Transverse colon (tissue), 4 donors: Measurements from ENCODE around the gene GNAS. TPM values are rescaled to one million over a fixed set of nuclear protein-coding genes. Genes with fewer than 3 reads are reported as not detected.

Experiments used
- DNase-seq: peaks from one replicate; pipeline ENCODE4 v3.0.0-alpha.2; 2019
- H3K27ac ChIP-seq, 4 donors: fragments of 200-600 bp; sonication (generic); 2 replicates each; pipeline ENCODE4 v1.5.1; 2016 to 2018; ENCODE audit warnings: inconsistent platforms in 4 of 4
- H3K27me3 ChIP-seq: fragments of 200-600 bp; sonication (generic); 2 replicates; pipeline ENCODE4 v1.5.1; 2017; ENCODE audit warnings: inconsistent platforms
- H3K36me3 ChIP-seq, 4 donors: fragments of 200-600 bp; sonication (generic); 2 replicates each; pipeline ENCODE4 v1.5.1; 2017 to 2019; ENCODE audit warnings: inconsistent platforms in 4 of 4
- H3K4me1 ChIP-seq, 4 donors: fragments of 200-600 bp; sonication (generic); 2 replicates each; pipeline ENCODE4 v1.5.1; 2017 to 2020; ENCODE audit warnings: inconsistent platforms in 4 of 4
- H3K4me3 ChIP-seq, 4 donors: fragments of 200-600 bp; sonication (generic); 1 replicate in 1 of 4; 2 replicates in 3 of 4; pipeline versions ENCODE4 v1.5.1 to v1.6.1; 2017 to 2019; ENCODE audit warnings: inconsistent platforms in 4 of 4
- H3K9me3 ChIP-seq, 2 donors: fragments of 200-600 bp; sonication (generic); 2 replicates each; pipeline ENCODE4 v1.5.1; 2017 to 2019; ENCODE audit warnings: inconsistent platforms in 2 of 2
- EP300 ChIP-seq: sonication (generic); formaldehyde crosslinking; IDR thresholded peaks from one replicate; pipeline ENCODE4 v1.6.1; 2017; ENCODE audit warnings: antibody characterized with exemption, low read depth
- POLR2A ChIP-seq: fragments of 450-650 bp; IDR thresholded peaks from one replicate; pipeline ENCODE4 v1.6.1; 2016; ENCODE audit warnings: antibody characterized with exemption, mild to moderate bottlenecking, moderate library complexity
- POLR2AphosphoS5 ChIP-seq, 3 donors: sonication (generic); formaldehyde crosslinking; IDR thresholded peaks; one replicate each; pipeline ENCODE4 v1.6.1; 2016; ENCODE audit warnings: antibody characterized with exemption in 3 of 3
- WGBS, 2 donors: methylation state at CpG; one replicate each; pipeline ENCODE4 v1.1.5; 2018; ENCODE audit warnings: low coverage in 1 of 2; 5-methylcytosine and 5-hydroxymethylcytosine counted together
- in situ Hi-C, 4 donors: fragments of 200-750 bp; cut with MboI; loops; one replicate each; pipeline versions ENCODE4 v1.15.0 to v1.15.1; 2017; ENCODE audit warnings: low sequenced_read_pairs in 3 of 4, low pct_ligation_motif_present in 1 of 4, low pct_unique_long_range_greater_than_20kb in 1 of 4
- intact Hi-C: fragments of 100-400 bp; cut with DNase I; formaldehyde crosslinking; loops from one replicate; pipeline ENCODE4 v1.15.1; 2023; ENCODE audit warnings: low total_unique reads
- total RNA-seq, 4 donors: library from RNA; depleted of rRNA; stranded (reverse); fragments of >200 nt; gene quantifications; one replicate each; pipeline ENCODE4 v1.1.0, GENCODE V29; 2016
- TF ChIP-seq, protein P1 (sequence below), 5 experiments: fragments of 200-600 bp in 3 of 5; fragments of 450-650 bp in 2 of 5; sonication (generic) in 3 of 5; IDR thresholded peaks; 1 replicate in 2 of 5; 2 replicates in 3 of 5; pipeline ENCODE4 v1.5.1; 2016 to 2017; ENCODE audit warnings: antibody characterized with exemption in 5 of 5, inconsistent platforms in 3 of 5, mild to moderate bottlenecking in 2 of 5, moderate library complexity in 1 of 5

Gene GNAS
- total RNA-seq, 4 donors from 2014 or later: 501 to 716 (median 535) TPM

- Histone ChIP-seq H3K4me1 (peaks cover 0 to 10% (median 2%) of the 10 kb centered on the region in 4 donors), H3K27me3 (no peaks in the 10 kb centered on the region), H3K9me3 (no peaks in the 10 kb centered on the region), H3K36me3 (no peaks in the 10 kb centered on the region), H3K27ac (no peak overlapping the region), H3K4me3 (no peak overlapping the region)
- DNase-seq: no peak
- in situ Hi-C loops: no loop called here
- intact Hi-C loops: no loop called here
- TF ChIP-seq, protein P1, sequence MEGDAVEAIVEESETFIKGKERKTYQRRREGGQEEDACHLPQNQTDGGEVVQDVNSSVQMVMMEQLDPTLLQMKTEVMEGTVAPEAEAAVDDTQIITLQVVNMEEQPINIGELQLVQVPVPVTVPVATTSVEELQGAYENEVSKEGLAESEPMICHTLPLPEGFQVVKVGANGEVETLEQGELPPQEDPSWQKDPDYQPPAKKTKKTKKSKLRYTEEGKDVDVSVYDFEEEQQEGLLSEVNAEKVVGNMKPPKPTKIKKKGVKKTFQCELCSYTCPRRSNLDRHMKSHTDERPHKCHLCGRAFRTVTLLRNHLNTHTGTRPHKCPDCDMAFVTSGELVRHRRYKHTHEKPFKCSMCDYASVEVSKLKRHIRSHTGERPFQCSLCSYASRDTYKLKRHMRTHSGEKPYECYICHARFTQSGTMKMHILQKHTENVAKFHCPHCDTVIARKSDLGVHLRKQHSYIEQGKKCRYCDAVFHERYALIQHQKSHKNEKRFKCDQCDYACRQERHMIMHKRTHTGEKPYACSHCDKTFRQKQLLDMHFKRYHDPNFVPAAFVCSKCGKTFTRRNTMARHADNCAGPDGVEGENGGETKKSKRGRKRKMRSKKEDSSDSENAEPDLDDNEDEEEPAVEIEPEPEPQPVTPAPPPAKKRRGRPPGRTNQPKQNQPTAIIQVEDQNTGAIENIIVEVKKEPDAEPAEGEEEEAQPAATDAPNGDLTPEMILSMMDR (IDR thresholded peaks at IDR 0.05): no peak
- TF ChIP-seq POLR2A (no peak), EP300 (no peak), POLR2AphosphoS5 (IDR thresholded peaks at IDR 0.05) (no peak)
These were observed 34.0 kb downstream of the GNAS start for GRCh38 chr20:58886546-58886945.

GRCh38 chr20:58888103-58888502 is 35.6 kb downstream of the GNAS start:
- Histone ChIP-seq H3K9me3 (no peaks in the 10 kb centered on the region), H3K27me3 (no peaks in the 10 kb centered on the region), H3K4me3 (peak overlapping the region; percentile 69 to 100 (median 90)), H3K4me1 (peaks cover 0 to 13% (median 4%) of the 10 kb centered on the region in 4 donors), H3K27ac (peak overlapping the region; percentile 99 to 100 (median 100)), H3K36me3 (no peaks in the 10 kb centered on the region)
- TF ChIP-seq POLR2AphosphoS5 (IDR thresholded peaks at IDR 0.05): no peak
- TF ChIP-seq, protein P1 (IDR thresholded peaks at IDR 0.05): no peak
- TF ChIP-seq POLR2A: no peak
- TF ChIP-seq EP300: no peak
- WGBS, 2 donors: 61 to 81% methylated on average over 7 to 12 of the region's 12 CpGs
- intact Hi-C loops: no loop called here
- DNase-seq: no peak
- in situ Hi-C loops: no loop called here

GRCh38 chr20:58888521-58889333 is 36.2 kb downstream of the GNAS start:
- in situ Hi-C loops: no loop called here
- peak overlapping the region; percentile 99 to 100 (median 100) for H3K27ac ChIP-seq
- 66% methylated on average over 92 of the region's 101 CpGs; no CpG with 5 or more reads in 1 of the 2 donors for WGBS, 2 donors
- H3K9me3 ChIP-seq: no peaks in the 10 kb centered on the region
- DNase-seq: peak; percentile 87
- no peaks in the 10 kb centered on the region for H3K36me3 ChIP-seq
- intact Hi-C loops: no loop called here
- peak overlapping the region; percentile 69 to 100 (median 90) for H3K4me3 ChIP-seq
- TF ChIP-seq POLR2AphosphoS5 (IDR thresholded peaks at IDR 0.05) (peak; percentile 93 to 97 (median 95)), EP300 (no peak), POLR2A (peak; percentile 85)
- H3K4me1 ChIP-seq: peaks cover 4 to 19% (median 11%) of the 10 kb centered on the region in 4 donors
- no peaks in the 10 kb centered on the region for H3K27me3 ChIP-seq

DNA sequence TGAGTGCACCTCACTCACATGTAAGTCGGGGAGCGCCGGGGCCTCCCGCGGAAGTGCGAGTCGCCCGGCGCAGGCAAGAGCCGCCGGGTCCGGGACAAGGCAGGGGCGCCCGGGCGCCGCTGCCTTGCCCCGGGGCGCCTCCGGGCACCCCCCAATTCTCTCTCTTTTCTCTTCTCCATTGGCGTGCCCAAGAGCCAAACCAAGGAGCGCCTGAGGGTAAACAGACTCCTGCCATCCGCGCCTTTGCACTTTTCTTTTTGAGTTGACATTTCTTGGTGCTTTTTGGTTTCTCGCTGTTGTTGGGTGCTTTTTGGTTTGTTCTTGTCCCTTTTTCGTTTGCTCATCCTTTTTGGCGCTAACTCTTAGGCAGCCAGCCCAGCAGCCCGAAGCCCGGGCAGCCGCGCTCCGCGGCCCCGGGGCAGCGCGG is 36.8 kb downstream of the GNAS start:
- in situ Hi-C loops (no loop called here), intact Hi-C loops (no loop called here)
- no peaks in the 10 kb centered on the region for H3K27me3 ChIP-seq
- no peaks in the 10 kb centered on the region for H3K36me3 ChIP-seq
- H3K4me1 ChIP-seq: peaks cover 10 to 25% (median 16%) of the 10 kb centered on the region in 4 donors
- no peaks in the 10 kb centered on the region for H3K9me3 ChIP-seq
- H3K27ac ChIP-seq: peak overlapping the region; percentile 99 to 100 (median 100)
- no peak for DNase-seq
- no peak for TF ChIP-seq POLR2A
- TF ChIP-seq EP300: no peak
- TF ChIP-seq, protein P1 (IDR thresholded peaks at IDR 0.05): no peak
- TF ChIP-seq POLR2AphosphoS5 (IDR thresholded peaks at IDR 0.05): no peak
- 51 to 60% methylated on average over 2 to 23 of the region's 35 CpGs for WGBS, 2 donors
- H3K4me3 ChIP-seq: peak overlapping the region; percentile 51 to 100 (median 90)
